GM12878 (cell line): Measurements from ENCODE around the gene SLC66A1. TPM values are rescaled to one million over a fixed set of nuclear protein-coding genes. Genes with fewer than 3 reads are reported as not detected.

Experiments used
- ATAC-seq: fragments of 200-7000 bp; cut with Tn5 transposase; 3 replicates; pipeline ENCODE4 v1.9.1; 2020; ENCODE audit warnings: mild to moderate bottlenecking, moderate library complexity
- BruUV-seq: library from RNA; stranded (reverse); fragments of 400-500 nt; replicated peaks from 2 replicates; lab custom pipeline; 2021; lab: Mats Ljungman, UMichigan
- CTCF ChIA-PET: fragments of 300-600 bp; sonication (Branson Sonifier 250); formaldehyde crosslinking; extraction: SDS; loops from one replicate; lab custom pipeline; 2021; ENCODE audit warnings: inconsistent platforms; lab: Yijun Ruan, JAX
- POLR2A ChIA-PET: fragments of 350-600 bp; formaldehyde crosslinking; extraction: SDS; loops from one replicate; lab custom pipeline; 2021; ENCODE audit warnings: inconsistent platforms; lab: Charles Lee
- RAD21 ChIA-PET: fragments of 300-600 bp; sonication (Branson Sonifier 250); formaldehyde crosslinking; loops from one replicate; lab custom pipeline; 2023; ENCODE audit warnings: antibody characterized with exemption; ENCODE audit not compliant: unreplicated experiment; lab: Charles Lee
- SMC1A ChIA-PET: fragments of 300-600 bp; sonication (Branson Sonifier 250); formaldehyde crosslinking; loops from one replicate; lab custom pipeline; 2023; ENCODE audit not compliant: unreplicated experiment, uncharacterized antibody; lab: Charles Lee
- DNase-seq: peaks from one replicate; pipeline ENCODE4 v3.0.0-alpha.2; 2011; ENCODE audit warnings: low read depth, low spot score
- FAIRE-seq: peaks from 3 replicates; lab custom pipeline; 2011; peaks lifted over from hg19 to GRCh38; lab: Jason Lieb, UNC
- H2AFZ ChIP-seq: 2 replicates; pipeline ENCODE4 v1.6.0; 2011; ENCODE audit warnings: low read depth, low read length, control low read depth; ENCODE audit not compliant: control insufficient read depth
- H3K27ac ChIP-seq: 2 replicates; pipeline ENCODE4 v1.5.1; 2011; ENCODE audit warnings: control low read depth; ENCODE audit not compliant: control insufficient read depth, insufficient read depth
- H3K27me3 ChIP-seq, 2 experiments: replicated peaks in 1 of 2; 2 replicates each; pipeline versions ENCODE4 v1.6.0 to v1.6.1; 2011; ENCODE audit warnings: low read length in 1 of 2; ENCODE audit not compliant: control insufficient read depth in 2 of 2, insufficient read depth in 2 of 2
- H3K36me3 ChIP-seq, 2 experiments: 2 replicates each; pipeline ENCODE4 v1.5.1; 2011; ENCODE audit warnings: low read length in 1 of 2; ENCODE audit not compliant: control insufficient read depth in 2 of 2, insufficient read depth in 2 of 2
- H3K4me1 ChIP-seq: 2 replicates; pipeline ENCODE4 v1.6.1; 2011; ENCODE audit warnings: mild to moderate bottlenecking, low read length, moderate library complexity, mixed read lengths; ENCODE audit not compliant: control insufficient read depth, insufficient read depth
- H3K4me2 ChIP-seq: 2 replicates; pipeline ENCODE4 v1.6.0; 2011; ENCODE audit warnings: control low read depth; ENCODE audit not compliant: control insufficient read depth, insufficient read depth
- H3K4me3 ChIP-seq: fragments of 200-600 bp; sonication (generic); 2 replicates; pipeline ENCODE4 v1.5.1; 2016
- H3K79me2 ChIP-seq: 2 replicates; pipeline ENCODE4 v1.6.0; 2011; ENCODE audit warnings: low read length; ENCODE audit not compliant: control insufficient read depth, insufficient read depth
- H3K9ac ChIP-seq: 2 replicates; pipeline ENCODE4 v1.8.0; 2011; ENCODE audit warnings: low read length, control low read depth, mixed read lengths; ENCODE audit not compliant: control insufficient read depth, insufficient read depth
- H3K9me3 ChIP-seq: replicated peaks from 3 replicates; pipeline ENCODE4 v1.5.1; 2011; ENCODE audit warnings: mild to moderate bottlenecking, low read length; ENCODE audit not compliant: control insufficient read depth, insufficient read depth
- H4K20me1 ChIP-seq: 2 replicates; pipeline ENCODE4 v1.6.0; 2011; ENCODE audit not compliant: control insufficient read depth, insufficient read depth
- BCL11A ChIP-seq: IDR thresholded peaks from 2 replicates; pipeline ENCODE4 v1.6.1; 2011; ENCODE audit warnings: low read depth, low read length
- CHD4 ChIP-seq: fragments of 200-600 bp; sonication (generic); IDR thresholded peaks from 2 replicates; pipeline ENCODE4 v1.6.1; 2016; ENCODE audit warnings: mild to moderate bottlenecking
- GATAD2B ChIP-seq: fragments of 450-650 bp; conservative IDR thresholded peaks from 2 replicates; pipeline ENCODE4 v1.6.1; 2017; ENCODE audit warnings: low read depth, mild to moderate bottlenecking, moderate library complexity
- JUND ChIP-seq: IDR thresholded peaks from 2 replicates; pipeline ENCODE4 v1.6.1; 2012; ENCODE audit warnings: low read depth, mild to moderate bottlenecking, low read length, improper control_type of control experiment, moderate library complexity
- NBN ChIP-seq: fragments of 450-650 bp; IDR thresholded peaks from 2 replicates; pipeline ENCODE4 v1.6.1; 2016
- NR2C1 ChIP-seq: fragments of 450-650 bp; IDR thresholded peaks from 2 replicates; pipeline ENCODE4 v1.6.1; 2017; ENCODE audit warnings: antibody characterized with exemption, mild to moderate bottlenecking, moderate library complexity
- PML ChIP-seq: IDR thresholded peaks from 2 replicates; pipeline ENCODE4 v1.6.1; 2012; ENCODE audit warnings: low read length, inconsistent platforms
- RBBP5 ChIP-seq: fragments of 200-600 bp; sonication (generic); conservative IDR thresholded peaks from 2 replicates; pipeline ENCODE4 v1.6.1; 2016
- RUNX3 ChIP-seq: IDR thresholded peaks from 2 replicates; pipeline ENCODE4 v1.6.1; 2012; ENCODE audit warnings: low read length, inconsistent platforms
- SMAD1 ChIP-seq: fragments of 450-650 bp; IDR thresholded peaks from 2 replicates; pipeline ENCODE4 v1.6.1; 2018; ENCODE audit warnings: mild to moderate bottlenecking, low read depth; ENCODE audit not compliant: partially characterized antibody
- STAT1 ChIP-seq: fragments of 450-650 bp; conservative IDR thresholded peaks from 2 replicates; pipeline ENCODE4 v1.6.1; 2014; ENCODE audit warnings: antibody characterized with exemption, mild to moderate bottlenecking
- ZNF207 ChIP-seq: fragments of 450-650 bp; IDR thresholded peaks from 2 replicates; pipeline ENCODE4 v1.6.1; 2014; ENCODE audit warnings: antibody characterized with exemption, mild to moderate bottlenecking, borderline replicate concordance
- ZZZ3 ChIP-seq: IDR thresholded peaks from 2 replicates; pipeline ENCODE4 v1.6.1; 2011; ENCODE audit warnings: low read depth; ENCODE audit not compliant: control insufficient read depth, insufficient read length
- WGBS: methylation state at CpG from one replicate; pipeline ENCODE4 v1.1.6; 2016; ENCODE audit warnings: low lambda C conversion rate; ENCODE audit not compliant: insufficient replicate concordance, insufficient coverage; ENCODE audit errors: missing lambda C conversion rate; 5-methylcytosine and 5-hydroxymethylcytosine counted together
- in situ Hi-C: fragments of 300-500 bp; cut with MboI; formaldehyde crosslinking; loops from 9 replicates; pipeline ENCODE4 v1.14.3; 2018; ENCODE audit warnings: mixed read lengths
- intact Hi-C: fragments of 100-400 bp; cut with micrococcal nuclease; formaldehyde crosslinking; loops from one replicate; pipeline ENCODE4 v1.14.2; 2022; ENCODE audit not compliant: unreplicated experiment
- polyA plus RNA-seq, 11 experiments: library from polyadenylated mRNA; depleted of rRNA in 4 of 11; unstranded in 6 of 11; stranded (reverse) in 5 of 11; fragments of >200 nt; fragmentation: Nextera tagmentation in 4 of 11; fragmentation: Illumina TruSeq in 1 of 11; extraction: Ambion mirVana in 4 of 11; extraction: Trizol in 1 of 11; gene quantifications; 1 replicate in 1 of 11; 2 replicates in 10 of 11; pipeline versions ENCODE4 v1.2.1 to v1.2.3, GENCODE V29; 2011 to 2016; ENCODE audit warnings: inconsistent platforms in 2 of 11, missing spikeins in 2 of 11, low read depth in 1 of 11
- total RNA-seq, 4 experiments: library from RNA; depleted of rRNA in 3 of 4; stranded (reverse); fragments of >200 nt in 3 of 4; fragmentation: Illumina TruSeq in 1 of 4; extraction: Trizol in 1 of 4; gene quantifications; 2 replicates each; pipeline versions ENCODE4 v1.2.1 to v1.2.3, GENCODE V29; 2013 to 2021
- TF ChIP-seq, protein P1 (sequence below): IDR thresholded peaks from 2 replicates; pipeline ENCODE4 v1.6.1; 2012; ENCODE audit warnings: low read length, inconsistent platforms
- TF ChIP-seq, protein P2 (sequence below): fragments of 450-650 bp; IDR thresholded peaks from 2 replicates; pipeline ENCODE4 v1.6.1; 2016; ENCODE audit warnings: mild to moderate bottlenecking
- TF ChIP-seq, protein P3 (sequence below): IDR thresholded peaks from 2 replicates; pipeline ENCODE4 v1.6.1; 2012; ENCODE audit warnings: low read depth, low read length, improper control_type of control experiment
- TF ChIP-seq, protein P4 (sequence below): fragments of 450-650 bp; IDR thresholded peaks from 2 replicates; pipeline ENCODE4 v1.6.1; 2017; ENCODE audit warnings: borderline replicate concordance
- TF ChIP-seq, protein P5 (sequence below): fragments of 450-650 bp; IDR thresholded peaks from 2 replicates; pipeline ENCODE4 v1.6.1; 2016; ENCODE audit warnings: mild to moderate bottlenecking, moderate library complexity, borderline replicate concordance

SLC66A1 gene
- total and polyA plus RNA-seq, 10 of the 15 experiments (the other 5 are each of a cell fraction or from before 2014, with no cell fraction given), result 0.58 to 22.0 (median 10.2) TPM

DNA sequence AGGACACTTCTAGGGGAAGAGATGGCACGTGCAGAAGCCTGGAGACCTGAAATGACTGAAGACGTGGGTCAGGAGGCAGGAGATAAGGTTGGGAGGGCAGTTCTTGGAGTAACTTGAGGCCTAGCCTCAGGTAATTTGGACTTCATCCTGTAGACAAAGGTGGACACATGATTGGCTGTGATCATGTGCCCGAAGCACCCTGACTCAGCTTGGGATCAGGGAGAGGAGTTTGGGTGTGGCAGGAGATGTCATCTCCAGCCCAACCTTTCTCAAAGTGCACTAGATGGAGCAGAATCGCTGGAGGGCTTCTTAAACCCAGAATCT is 1.5 kb downstream of the SLC66A1 start:
- FAIRE-seq, result no peak
- no peaks in the 10 kb centered on the region; the same call in 1 of the 2 replicates for H4K20me1 ChIP-seq
- CTCF ChIA-PET, result no interaction called here
- BruUV-seq, result no TSS peak
- in situ Hi-C loops, result no loop called here
- H3K36me3 ChIP-seq, result no peaks in the 10 kb centered on the region
- SMC1A ChIA-PET, result no interaction called here
- ATAC-seq, result no peak
- POLR2A ChIA-PET, result interaction anchor here (1.1 kb wide), 1 partner anchor 62 kb away, joined by 4 read pairs; the partner anchor contains the start of genes EMC1 and MRTO4
- peaks cover 22% of the 10 kb centered on the region for H3K79me2 ChIP-seq
- WGBS, result 62% methylated on average over 4 of the region's 4 CpGs
- DNase-seq, result no peak
- no peak overlapping the region; the same call in 1 of the 2 replicates for H3K9ac ChIP-seq
- no peaks in the 10 kb centered on the region for H3K9me3 ChIP-seq
- H3K4me2 ChIP-seq, result peak overlapping the region; percentile 89
- no peaks in the 10 kb centered on the region for H3K27me3 ChIP-seq
- H3K4me3 ChIP-seq, result peak overlapping the region; percentile 83; the same call in 1 of the 2 replicates
- no peak overlapping the region for H2AFZ ChIP-seq
- peaks cover 46% of the 10 kb centered on the region for H3K4me1 ChIP-seq
- intact Hi-C loops, result loop anchor here (5.0 to 10.0 kb wide), 3 partner anchors 61 to 341 kb away; partner anchors contain the start of genes CAPZB, EMC1 and MRTO4
- RAD21 ChIA-PET, result no interaction called here
- H3K27ac ChIP-seq, result peak overlapping the region; percentile 80; the same call in 1 of the 2 replicates
- TF ChIP-seq STAT1 (no peak), SMAD1 (no peak), RBBP5 (no peak), CHD4 (no peak), NBN (no peak), JUND (no peak), ZNF207 (no peak), BCL11A (no peak), PML (no peak), NR2C1 (no peak), RUNX3 (no peak), GATAD2B (no peak), ZZZ3 (no peak)
- TF ChIP-seq, protein P1, sequence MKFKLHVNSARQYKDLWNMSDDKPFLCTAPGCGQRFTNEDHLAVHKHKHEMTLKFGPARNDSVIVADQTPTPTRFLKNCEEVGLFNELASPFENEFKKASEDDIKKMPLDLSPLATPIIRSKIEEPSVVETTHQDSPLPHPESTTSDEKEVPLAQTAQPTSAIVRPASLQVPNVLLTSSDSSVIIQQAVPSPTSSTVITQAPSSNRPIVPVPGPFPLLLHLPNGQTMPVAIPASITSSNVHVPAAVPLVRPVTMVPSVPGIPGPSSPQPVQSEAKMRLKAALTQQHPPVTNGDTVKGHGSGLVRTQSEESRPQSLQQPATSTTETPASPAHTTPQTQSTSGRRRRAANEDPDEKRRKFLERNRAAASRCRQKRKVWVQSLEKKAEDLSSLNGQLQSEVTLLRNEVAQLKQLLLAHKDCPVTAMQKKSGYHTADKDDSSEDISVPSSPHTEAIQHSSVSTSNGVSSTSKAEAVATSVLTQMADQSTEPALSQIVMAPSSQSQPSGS, result no peak
- TF ChIP-seq, protein P2, sequence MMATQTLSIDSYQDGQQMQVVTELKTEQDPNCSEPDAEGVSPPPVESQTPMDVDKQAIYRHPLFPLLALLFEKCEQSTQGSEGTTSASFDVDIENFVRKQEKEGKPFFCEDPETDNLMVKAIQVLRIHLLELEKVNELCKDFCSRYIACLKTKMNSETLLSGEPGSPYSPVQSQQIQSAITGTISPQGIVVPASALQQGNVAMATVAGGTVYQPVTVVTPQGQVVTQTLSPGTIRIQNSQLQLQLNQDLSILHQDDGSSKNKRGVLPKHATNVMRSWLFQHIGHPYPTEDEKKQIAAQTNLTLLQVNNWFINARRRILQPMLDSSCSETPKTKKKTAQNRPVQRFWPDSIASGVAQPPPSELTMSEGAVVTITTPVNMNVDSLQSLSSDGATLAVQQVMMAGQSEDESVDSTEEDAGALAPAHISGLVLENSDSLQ, result no peak
- TF ChIP-seq, protein P3, sequence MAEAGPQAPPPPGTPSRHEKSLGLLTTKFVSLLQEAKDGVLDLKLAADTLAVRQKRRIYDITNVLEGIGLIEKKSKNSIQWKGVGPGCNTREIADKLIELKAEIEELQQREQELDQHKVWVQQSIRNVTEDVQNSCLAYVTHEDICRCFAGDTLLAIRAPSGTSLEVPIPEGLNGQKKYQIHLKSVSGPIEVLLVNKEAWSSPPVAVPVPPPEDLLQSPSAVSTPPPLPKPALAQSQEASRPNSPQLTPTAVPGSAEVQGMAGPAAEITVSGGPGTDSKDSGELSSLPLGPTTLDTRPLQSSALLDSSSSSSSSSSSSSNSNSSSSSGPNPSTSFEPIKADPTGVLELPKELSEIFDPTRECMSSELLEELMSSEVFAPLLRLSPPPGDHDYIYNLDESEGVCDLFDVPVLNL, result no peak
- TF ChIP-seq, protein P4, sequence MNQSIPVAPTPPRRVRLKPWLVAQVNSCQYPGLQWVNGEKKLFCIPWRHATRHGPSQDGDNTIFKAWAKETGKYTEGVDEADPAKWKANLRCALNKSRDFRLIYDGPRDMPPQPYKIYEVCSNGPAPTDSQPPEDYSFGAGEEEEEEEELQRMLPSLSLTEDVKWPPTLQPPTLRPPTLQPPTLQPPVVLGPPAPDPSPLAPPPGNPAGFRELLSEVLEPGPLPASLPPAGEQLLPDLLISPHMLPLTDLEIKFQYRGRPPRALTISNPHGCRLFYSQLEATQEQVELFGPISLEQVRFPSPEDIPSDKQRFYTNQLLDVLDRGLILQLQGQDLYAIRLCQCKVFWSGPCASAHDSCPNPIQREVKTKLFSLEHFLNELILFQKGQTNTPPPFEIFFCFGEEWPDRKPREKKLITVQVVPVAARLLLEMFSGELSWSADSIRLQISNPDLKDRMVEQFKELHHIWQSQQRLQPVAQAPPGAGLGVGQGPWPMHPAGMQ, result no peak
- TF ChIP-seq, protein P5, sequence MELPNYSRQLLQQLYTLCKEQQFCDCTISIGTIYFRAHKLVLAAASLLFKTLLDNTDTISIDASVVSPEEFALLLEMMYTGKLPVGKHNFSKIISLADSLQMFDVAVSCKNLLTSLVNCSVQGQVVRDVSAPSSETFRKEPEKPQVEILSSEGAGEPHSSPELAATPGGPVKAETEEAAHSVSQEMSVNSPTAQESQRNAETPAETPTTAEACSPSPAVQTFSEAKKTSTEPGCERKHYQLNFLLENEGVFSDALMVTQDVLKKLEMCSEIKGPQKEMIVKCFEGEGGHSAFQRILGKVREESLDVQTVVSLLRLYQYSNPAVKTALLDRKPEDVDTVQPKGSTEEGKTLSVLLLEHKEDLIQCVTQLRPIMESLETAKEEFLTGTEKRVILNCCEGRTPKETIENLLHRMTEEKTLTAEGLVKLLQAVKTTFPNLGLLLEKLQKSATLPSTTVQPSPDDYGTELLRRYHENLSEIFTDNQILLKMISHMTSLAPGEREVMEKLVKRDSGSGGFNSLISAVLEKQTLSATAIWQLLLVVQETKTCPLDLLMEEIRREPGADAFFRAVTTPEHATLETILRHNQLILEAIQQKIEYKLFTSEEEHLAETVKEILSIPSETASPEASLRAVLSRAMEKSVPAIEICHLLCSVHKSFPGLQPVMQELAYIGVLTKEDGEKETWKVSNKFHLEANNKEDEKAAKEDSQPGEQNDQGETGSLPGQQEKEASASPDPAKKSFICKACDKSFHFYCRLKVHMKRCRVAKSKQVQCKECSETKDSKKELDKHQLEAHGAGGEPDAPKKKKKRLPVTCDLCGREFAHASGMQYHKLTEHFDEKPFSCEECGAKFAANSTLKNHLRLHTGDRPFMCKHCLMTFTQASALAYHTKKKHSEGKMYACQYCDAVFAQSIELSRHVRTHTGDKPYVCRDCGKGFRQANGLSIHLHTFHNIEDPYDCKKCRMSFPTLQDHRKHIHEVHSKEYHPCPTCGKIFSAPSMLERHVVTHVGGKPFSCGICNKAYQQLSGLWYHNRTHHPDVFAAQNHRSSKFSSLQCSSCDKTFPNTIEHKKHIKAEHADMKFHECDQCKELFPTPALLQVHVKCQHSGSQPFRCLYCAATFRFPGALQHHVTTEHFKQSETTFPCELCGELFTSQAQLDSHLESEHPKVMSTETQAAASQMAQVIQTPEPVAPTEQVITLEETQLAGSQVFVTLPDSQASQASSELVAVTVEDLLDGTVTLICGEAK, result no peak
